HG03139 (cell line): Measurements from ENCODE around the gene SLC12A8.
A peak's percentile ranks its signal among the peaks of the same experiment; 100 is the strongest.

ENCODE experiments used
- ATAC-seq: cut with Tn5 transposase; IDR thresholded peaks from one replicate; pipeline ENCODE4 v1.9.1; 2021; ENCODE audit not compliant: unreplicated experiment

The SLC12A8 gene

DNA sequence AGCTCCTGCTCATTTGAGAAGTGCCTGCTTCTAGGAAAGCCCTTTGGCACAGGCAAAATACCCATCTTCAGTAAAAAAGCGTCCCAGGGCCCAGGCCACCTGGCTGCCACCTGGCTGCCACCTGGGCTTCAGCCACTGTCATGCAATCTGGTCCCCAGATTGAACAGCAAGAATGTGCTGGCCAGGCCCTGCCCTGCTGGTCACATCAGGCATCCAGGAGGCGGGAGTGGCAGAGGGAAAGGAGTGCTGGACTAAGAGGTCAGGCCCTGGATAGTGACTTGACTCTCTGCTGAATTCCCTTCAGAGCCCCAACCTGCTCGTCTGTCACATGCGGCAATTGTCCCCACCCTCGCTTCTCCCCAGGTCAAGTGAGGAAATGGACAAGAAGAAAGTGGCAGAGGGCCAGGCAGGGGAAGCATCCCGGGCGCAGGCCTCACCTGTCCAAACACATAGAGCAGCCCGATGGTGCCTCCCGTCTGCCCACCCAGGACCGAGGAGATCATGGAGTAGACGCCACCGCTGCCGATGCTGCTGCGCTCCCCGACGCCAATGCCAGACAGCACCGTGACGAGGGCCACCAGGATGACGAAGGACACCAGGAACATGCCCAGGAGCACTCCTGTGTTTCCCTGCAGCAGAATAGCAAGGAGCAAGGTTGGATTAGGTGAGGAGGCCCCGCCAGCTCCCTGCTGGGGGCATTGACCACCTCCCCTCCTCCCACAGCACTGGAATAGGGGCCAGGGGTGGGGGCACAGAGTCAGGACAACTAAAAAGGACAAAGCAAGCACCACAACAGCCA is 25.5 kb downstream of the SLC12A8 start:
- no peak for ATAC-seq

DNA sequence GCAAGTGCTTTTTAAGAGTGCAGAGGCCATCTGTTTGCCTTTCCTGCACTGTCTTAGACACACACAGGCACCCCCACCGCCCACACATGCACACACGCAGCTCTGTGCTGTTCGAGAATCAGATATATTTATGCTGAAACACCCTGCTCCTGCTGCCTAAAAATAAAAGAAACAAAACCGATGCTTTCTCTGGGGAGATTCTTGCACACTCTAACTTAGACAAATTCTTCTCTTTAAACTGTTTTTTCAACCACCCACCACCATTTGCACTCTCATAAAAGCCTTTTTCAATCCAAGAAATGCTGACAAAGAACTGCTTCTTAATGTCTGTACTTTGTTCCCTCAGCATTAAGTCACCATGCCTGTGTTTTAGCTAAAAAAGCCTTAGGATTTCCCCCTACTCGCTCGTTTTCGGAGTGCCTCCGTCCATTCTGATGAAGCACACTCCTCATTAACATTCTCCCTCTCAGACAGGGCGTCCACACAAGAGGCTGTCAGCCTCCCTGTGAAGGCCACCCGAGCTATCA is 26.2 kb downstream of the SLC12A8 start:
- peak; percentile 83 for ATAC-seq

DNA sequence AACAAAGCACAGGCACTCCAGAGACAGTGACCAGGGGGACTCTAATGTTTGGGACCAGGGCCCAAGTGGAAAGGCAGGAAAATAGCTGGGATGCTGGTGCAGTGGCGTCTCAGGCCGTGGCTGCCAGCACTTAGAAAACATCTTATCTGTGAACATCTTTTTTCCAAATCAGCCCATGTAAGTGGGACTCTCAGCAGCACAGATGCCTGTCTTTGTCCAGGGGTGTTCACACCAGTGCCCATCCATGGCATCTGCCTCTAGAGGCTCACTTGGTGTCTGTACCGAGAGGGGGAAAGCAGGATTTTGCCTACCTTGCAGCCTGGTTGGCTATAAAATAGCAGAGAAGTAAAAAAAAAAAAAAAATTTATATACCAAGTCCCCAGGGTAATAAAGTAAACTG is 26.7 kb downstream of the SLC12A8 start:
- ATAC-seq: no peak

DNA sequence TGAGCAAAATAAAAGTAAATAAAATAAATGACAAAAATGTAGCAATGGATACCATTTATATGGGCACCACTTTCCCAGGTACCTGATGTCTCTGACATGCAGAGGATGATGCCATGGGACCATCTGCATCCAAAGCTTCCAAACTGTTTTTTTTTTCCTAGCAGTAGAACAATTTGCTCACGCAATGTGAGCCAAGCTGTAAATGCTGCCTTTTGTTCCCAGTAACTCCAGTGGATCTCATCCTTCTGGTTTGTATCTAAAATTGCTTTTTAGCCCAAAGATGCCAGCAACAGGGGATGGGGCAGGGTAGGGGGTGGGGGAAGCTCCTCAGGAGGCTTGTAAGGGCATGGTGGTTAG is 32.7 kb downstream of the SLC12A8 start:
- ATAC-seq: no peak

DNA sequence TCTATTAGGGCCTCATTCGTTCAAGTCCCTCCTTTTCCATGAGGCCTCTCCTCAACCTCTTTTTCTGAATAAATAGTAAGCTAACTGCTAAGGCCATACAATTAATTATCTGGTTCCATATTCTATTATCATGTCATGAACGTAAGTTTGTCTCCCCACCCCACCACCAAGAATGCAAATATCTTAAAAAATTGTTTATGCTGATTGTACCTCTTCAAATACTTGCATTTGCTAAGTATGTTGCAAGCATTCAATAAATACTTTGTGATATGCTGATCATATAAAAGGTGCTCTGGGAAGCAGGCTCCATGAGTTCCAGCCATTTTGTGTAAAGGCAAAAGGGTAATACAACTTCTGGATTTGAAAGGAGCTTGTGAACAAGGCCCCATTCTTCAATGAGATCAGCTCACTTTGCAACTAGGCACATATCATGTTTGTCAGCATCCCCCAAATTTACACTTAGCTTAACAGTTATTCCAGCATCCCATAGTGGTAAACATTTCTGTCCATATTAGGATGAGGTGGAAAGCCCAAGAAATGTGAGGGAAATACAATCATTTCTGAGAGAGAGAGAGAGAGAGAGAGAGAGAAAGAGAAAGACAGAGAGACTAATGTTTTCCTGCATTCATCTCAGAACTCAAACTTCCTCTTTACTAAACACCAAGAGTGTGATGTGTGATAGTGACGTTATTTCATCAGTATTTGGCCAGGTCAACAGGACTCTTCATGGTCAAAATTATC is 33.2 kb downstream of the SLC12A8 start:
- no peak for ATAC-seq

DNA sequence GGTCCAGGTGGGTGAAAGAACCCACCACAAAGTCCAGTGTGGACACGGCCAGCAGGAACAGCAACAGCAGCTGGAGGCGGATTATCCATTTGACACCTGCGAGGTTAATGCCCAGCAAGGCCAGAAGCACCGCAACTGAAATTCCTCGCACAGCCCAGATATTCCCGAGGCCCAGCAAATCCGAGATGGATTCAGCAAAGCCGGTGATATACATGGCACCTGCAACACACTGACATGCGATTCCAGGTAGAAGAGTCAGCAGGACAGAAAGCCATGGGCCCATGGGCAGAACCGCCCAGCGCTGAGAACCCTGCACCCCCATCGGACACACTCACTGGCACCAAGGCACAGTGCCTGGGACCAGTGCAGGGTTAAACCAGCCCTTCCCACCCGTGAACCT is 34.8 kb downstream of the SLC12A8 start:
- no peak for ATAC-seq

DNA sequence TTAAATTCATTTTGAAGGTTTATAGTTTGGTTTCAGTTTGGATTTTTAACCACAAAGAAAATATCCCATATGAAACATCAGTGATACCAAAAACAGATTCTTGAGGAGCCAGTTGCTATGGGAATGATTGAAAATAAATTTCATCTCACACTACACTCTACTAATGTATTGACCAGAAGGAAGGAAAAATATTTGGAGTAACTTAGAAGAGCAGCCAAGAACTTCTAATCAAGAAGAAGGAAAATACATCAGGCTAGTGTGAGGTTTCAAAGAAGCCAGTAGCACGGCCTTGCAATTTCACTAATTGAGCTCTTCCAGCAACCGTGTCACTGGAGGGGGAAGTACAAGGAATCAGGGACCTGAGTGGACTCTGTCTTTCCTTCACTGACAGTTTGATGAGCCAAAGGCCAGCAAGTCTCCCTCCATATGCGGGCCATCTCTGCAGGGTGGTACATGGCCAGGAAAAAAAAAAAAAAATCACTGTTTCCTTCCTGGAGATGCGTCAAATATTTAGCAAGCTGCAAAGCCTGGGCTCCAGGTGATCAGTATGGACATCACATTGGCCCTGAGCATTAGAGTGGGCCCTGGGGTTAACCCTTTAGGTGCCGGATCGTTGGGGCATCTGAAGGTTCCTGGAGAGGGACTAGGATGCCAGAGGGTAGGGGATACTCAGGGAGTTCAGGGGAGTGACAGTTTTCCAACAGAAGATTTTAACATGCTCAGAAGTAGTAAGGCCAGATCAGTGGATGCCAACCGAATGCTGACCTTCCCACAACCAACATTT is 37.1 kb downstream of the SLC12A8 start:
- ATAC-seq: no peak

DNA sequence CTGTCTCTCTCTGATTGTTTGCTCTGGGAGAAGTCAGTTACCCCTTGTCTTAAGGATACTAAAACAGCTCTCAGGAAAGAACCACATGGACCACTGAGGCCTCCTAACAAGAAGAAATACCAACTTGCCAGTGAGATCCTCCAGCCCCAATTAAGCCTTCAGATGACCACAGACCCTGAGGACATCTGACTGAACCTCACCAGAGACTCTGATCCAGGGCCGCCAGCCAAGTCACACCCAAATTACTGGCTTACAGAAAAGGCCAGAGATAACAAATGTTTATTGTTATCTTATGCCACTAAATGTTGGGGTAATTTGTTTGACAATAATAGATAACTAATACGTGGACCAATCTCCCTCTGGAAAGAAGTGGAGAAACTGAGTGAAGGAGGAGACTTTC is 40.2 kb downstream of the SLC12A8 start:
- no peak for ATAC-seq

DNA sequence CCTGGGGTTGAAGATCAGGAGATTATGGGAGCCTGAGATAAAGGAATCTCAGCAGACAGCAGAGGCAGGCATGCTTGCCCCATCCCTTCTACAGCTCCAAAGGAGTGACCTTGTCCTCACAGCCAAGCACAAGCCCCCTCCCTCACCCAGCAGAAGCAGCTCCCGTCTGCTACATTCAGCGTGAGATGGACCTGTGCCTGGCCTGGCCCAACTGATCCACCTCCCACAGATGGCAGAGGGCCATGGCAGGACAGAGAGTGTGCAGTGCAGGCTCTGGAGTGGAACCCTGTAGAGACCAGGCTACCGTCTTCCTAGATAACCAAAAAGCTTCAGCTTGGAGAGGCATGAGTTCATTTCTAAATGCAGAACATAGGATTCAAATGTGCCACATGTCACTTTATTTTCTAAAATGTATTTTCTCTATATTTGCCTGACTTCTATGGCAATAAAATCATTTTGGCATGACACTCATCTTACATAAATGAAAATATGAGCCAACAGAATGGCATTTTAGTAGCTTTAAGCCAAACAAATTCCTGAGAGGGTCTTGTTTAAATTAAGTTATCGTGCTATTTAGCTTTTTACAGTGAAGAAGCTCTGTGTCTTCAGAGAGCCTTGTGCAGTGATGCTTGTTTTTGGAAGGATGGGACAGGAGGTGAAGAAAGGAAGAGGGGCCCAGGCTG is 43.7 kb downstream of the SLC12A8 start:
- ATAC-seq: no peak

DNA sequence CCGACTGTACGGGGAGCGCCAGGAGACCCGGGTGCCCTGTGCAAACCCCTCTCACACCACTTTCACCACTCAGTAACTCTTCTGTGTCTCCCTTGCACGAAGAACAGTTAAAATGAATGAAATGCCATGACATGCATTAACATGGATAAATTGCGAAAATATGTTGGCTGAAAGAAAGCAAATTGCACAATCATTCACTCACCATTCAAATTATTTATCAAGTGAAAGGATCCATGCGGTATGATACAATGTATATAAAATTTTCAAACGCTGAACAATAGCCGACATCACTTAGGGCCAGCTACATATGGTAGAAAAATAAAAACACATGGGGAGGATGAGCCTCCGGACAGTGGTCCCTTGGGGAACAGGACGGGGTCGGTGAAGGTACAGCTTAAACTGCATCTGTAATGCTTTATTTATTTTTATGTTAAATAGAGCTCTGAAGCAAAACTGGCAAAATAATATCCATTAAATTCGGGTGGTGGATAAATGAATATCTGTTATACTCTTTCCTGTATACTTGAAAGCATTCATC is 45.9 kb downstream of the SLC12A8 start:
- ATAC-seq: no peak

DNA sequence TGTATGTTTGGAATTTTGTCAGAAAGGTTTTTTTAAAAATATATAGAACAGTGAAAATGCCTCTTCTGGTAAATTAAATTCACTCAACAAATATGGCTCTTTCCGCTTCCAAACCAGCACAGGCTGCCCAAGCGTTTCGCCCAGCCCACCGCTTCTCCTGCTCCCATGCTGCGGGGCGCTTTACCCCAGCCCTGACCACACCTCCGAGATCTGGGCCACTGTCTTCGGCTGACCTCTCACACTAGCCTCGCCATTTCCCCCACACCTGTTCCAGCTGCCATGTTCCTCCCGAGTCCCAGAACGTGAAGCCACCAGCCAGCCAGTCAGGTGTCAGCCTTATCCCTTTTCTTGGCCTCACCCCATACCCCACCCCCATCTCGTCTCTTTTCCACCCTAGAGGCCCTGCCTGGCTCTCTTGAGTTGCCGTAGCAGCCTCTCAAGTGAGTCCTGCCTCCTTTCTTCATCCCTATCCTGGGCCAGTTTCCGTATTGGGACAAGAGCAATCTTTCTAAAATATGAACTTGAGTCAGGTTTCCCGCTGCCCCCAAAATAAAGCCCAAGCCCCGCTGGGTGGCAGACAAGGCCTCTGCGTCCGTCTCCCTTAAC is 46.5 kb downstream of the SLC12A8 start:
- no peak for ATAC-seq

DNA sequence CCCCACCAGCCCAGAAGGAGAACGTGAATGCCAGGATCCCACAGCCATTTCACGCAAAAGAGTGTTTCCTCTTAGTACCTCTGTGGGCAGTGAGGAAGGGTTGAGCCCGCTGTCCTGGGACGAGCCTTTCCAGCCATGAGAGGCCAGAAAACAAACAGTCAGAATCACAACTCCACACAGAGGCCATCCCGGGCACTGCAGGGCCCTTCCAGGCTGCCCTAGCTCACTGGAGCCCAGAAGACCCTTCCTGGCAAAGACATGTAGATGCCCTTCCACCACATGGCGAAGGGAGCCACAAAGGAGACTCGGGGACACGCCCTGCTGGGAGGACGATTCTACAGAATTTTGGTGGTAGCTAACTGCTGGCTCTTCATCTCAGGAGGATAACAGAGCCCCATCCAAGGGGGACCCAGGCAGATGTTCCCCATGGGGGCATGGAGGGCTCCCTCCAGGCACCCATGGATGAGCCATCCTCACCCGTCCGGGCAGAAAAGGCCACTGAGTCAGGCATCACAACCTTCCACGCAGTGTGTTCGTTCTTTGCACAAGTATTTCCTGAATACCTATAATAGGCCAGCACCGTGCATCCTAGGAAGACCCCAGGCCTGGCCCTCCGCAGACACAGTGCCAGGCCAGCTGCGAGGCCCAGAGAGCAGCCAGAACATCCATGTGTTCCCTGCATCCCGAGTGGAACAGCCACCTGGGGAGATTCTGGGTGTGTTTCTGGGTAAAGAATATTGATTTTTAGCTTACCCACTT is 47.2 kb downstream of the SLC12A8 start:
- no peak for ATAC-seq

DNA sequence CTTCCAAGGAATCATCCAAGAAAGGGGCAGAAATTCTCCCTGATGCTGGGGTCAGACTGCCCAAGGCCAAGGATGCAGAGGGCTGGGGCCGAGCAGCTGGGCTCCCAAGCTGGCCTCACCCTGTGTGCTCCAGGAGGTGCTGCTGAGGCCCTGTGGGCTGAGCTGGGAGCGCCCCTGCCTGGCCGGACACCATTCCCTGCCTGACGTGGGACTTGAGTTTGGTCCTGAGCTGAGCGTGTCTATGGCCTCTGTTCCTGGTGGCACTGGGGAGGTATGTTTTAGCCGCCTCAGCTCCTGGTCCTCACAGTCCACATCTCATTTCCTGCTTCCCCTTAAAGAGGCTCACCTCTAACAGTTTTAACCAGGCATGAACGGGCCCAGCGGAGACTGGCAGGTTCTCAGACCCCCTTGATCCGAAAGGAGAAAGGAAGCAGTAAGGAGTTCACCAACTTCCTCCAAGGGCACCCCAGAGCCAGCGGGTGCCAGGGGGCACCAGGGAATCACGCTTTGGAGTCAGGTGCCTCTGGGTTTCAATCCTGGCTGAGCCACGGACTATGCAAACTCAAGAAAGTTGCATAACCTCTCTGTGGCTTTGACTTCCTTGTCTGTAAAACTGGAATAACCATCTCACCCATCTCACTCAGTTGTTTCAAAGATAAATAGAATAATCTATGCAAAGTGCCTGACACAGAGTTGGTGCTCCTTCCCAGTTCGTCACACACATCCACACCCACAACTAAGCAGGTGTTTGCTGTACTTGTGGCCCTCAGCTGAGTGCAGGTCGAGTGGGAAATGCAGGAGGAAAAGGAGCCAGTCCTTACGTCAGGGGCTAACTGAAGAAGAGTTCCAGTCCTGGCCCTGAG is 48.6 kb downstream of the SLC12A8 start:
- no peak for ATAC-seq

DNA sequence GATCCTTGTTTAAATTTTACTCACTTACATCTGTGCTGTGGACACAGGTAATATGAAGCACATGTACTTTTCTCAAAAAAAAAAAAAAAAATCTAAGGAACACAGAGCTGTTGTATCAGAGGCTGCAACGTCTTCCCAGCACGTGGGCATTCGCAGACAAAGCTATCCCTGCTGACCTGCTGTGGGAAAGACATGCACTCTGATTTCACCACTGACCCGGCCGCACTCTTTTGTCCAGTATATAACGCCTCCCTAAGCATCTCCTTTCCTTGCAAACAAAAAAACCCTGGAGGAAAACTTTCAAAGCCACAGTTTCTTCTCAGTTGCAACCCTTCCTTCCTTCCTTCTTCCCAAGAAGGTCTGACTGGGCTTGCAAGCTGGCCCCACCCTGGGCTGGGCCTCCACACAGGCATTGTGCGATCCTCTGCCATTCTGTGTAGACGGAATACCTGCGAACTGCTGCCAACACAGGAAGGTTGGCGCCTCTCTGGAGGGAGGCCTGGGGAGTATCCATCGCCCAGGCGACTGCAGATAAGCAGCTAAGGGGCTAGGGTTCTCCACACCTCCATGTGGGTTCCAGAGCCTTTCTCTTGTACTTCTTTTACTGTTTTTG is 50.8 kb downstream of the SLC12A8 start:
- no peak for ATAC-seq

DNA sequence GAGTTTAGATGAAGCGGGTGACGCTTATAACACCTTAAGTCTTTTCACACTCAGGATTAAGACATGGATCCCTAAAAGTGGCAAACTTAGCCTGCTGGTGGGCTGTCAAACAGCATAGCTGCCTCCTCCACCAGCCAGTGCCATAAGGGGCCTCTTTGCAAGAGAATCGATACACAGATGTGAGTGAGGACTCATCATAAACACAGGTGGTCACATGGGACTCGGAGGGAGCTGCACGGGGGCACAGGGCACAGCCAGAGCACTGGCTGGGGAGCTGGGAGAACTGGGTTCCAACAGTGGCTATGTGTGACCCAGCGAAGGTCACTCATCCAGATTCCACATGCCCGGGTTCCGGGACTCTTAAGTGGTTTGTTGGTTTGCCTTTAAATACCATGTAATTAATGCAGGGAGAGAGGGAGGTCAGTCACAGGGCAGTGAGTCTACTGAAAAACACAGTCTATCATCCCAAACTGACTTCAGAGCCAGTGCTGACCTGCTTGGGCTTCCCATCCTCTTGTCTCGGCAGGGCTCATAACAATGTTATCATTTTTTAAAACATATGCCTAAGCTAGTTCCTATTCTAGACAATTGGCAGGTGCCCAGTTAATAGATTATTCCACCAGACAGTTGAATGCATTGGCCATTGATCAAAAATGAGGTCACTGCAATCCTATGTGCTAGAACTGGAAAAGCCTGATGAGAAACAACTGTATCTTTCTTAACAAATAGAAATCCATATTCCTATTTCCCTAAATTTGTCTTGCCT is 51.8 kb downstream of the SLC12A8 start:
- no peak for ATAC-seq

DNA sequence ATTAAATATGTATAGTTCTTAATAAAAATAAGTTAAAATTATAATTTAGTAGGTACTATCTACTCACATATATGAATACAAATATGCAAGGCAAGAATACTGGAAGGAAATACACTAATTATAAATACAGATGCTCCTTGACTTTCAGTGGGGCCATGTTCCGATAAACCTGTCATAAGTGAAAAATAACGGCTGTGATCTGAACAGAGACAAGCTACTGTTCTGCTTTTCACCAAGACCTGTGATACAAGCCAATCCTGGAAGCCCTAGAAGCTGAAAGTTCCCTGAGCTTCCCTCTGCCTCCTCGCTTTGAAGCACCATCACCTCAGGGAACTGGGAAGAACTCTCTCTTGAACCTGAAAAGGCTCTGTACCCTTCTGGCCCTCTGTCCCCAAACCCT is 55.4 kb downstream of the SLC12A8 start:
- ATAC-seq: no peak

DNA sequence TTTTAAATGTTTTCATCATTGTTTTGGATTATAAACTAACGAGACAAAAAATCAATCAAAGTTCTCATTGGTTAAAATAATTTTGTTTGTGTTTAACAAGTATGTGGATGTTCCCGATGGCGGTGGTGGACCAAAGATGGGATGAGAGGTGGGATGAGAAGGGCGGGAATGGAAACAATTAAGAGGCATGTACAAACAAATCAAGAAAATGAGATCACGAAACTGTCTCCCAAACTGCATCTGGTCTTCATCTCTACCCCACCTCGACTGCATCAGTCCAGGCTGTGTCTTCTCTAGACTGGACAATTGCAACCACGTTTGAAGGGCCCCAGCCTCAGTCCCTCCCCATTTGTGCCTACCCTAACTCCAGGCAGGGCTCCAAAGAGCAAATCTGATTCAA is 56.1 kb downstream of the SLC12A8 start:
- ATAC-seq: no peak
